C4-2B (cell line): ENCODE measurements around the gene KCNJ10.

Source experiments
- CTCF ChIP-seq: fragments of 450-650 bp; conservative IDR thresholded peaks from 2 replicates; pipeline ENCODE4 v1.5.1; 2017; ENCODE audit warnings: mild to moderate bottlenecking
- ZFX ChIP-seq: fragments of 450-650 bp; IDR thresholded peaks from 2 replicates; pipeline ENCODE4 v1.6.1; 2017

GRCh38 chr1:160068225-160068624 is 1.7 kb downstream of the KCNJ10 start:
- TF ChIP-seq CTCF (no peak), ZFX (no peak)
